K562 (cell line): ENCODE measurements around the gene POLD3.

Experiments
- CBFB ChIP-seq: sonication (generic); formaldehyde crosslinking; IDR thresholded peaks from 2 replicates; pipeline ENCODE4 v1.4.0; 2020; ENCODE audit warnings: mild to moderate bottlenecking, missing genetic modification reagents
- ZBTB7A ChIP-seq: IDR thresholded peaks from 2 replicates; pipeline ENCODE4 v1.6.1; 2011; ENCODE audit warnings: low read depth, mild to moderate bottlenecking, low read length, moderate library complexity, borderline replicate concordance; ENCODE audit not compliant: control insufficient read depth
- TF ChIP-seq, protein P1 (sequence below), 3 experiments: IDR thresholded peaks in 2 of 3; conservative IDR thresholded peaks in 1 of 3; 2 replicates each; pipeline ENCODE4 v1.5.1; 2011 to 2012; ENCODE audit warnings: low read length in 3 of 3, mild to moderate bottlenecking in 3 of 3, control low read depth in 2 of 3, improper control_type of control experiment in 1 of 3, inconsistent platforms in 1 of 3, low read depth in 1 of 3, mixed read lengths in 1 of 3, moderate library complexity in 1 of 3; ENCODE audit not compliant: insufficient read depth in 2 of 3
- TF ChIP-seq, protein P2 (sequence below): sonication (generic); formaldehyde crosslinking; IDR thresholded peaks from 2 replicates; pipeline ENCODE4 v1.8.0; 2022; ENCODE audit warnings: missing genetic modification reagents, mild to moderate bottlenecking, moderate library complexity, borderline replicate concordance

DNA sequence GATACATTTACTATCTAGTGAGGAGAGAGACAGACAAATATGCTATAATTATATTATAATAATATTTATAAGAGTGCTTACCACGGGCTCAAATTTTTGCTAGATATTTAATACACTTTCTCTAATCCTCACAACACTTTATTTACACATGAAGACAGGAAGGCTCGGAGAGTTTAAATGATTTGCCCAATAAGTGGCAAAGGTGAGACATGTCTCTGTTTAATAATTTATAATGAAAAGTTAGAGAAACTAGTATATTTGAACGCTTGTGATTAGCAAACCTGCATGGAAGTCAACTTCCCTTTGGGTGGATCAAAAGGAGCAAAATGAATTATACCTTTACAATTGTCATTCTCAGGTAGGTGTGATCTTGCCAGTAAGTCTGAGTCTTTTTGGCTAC lies 55.4 kb downstream of the POLD3 start:
- TF ChIP-seq CBFB (CRISPR knock-in tag) (no peak), ZBTB7A (no peak)
- TF ChIP-seq, protein P1, sequence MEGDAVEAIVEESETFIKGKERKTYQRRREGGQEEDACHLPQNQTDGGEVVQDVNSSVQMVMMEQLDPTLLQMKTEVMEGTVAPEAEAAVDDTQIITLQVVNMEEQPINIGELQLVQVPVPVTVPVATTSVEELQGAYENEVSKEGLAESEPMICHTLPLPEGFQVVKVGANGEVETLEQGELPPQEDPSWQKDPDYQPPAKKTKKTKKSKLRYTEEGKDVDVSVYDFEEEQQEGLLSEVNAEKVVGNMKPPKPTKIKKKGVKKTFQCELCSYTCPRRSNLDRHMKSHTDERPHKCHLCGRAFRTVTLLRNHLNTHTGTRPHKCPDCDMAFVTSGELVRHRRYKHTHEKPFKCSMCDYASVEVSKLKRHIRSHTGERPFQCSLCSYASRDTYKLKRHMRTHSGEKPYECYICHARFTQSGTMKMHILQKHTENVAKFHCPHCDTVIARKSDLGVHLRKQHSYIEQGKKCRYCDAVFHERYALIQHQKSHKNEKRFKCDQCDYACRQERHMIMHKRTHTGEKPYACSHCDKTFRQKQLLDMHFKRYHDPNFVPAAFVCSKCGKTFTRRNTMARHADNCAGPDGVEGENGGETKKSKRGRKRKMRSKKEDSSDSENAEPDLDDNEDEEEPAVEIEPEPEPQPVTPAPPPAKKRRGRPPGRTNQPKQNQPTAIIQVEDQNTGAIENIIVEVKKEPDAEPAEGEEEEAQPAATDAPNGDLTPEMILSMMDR (IDR thresholded peaks at IDR 0.05 in 2 of 3, conservative IDR thresholded peaks at IDR 0.05 in 1 of 3; ENCODE audit: insufficient read depth in 2 of 3, low read depth in 1 of 3, low read length in 3 of 3) = no peak
- TF ChIP-seq, protein P2, sequence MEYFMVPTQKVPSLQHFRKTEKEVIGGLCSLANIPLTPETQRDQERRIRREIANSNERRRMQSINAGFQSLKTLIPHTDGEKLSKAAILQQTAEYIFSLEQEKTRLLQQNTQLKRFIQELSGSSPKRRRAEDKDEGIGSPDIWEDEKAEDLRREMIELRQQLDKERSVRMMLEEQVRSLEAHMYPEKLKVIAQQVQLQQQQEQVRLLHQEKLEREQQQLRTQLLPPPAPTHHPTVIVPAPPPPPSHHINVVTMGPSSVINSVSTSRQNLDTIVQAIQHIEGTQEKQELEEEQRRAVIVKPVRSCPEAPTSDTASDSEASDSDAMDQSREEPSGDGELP (CRISPR knock-in tag) = no peak
